Measurements from ENCODE around the gene RFTN1. TPM values are rescaled to one million over a fixed set of nuclear protein-coding genes. Genes with fewer than 3 reads are reported as not detected.

The RFTN1 gene
- total and polyA plus RNA-seq, 2 donors (not counting 3 experiments of a cell fraction or from before 2014, with no cell fraction given) = 40.3 to 43.3 TPM

GRCh38 chr3:16427103-16427965 lies 86.2 kb downstream of the RFTN1 start:
- POLR2A ChIA-PET = no interaction called here
- H3K4me1 ChIP-seq (ENCODE audit: control insufficient read depth, extremely low read depth, insufficient read depth, low read length) = no peaks in the 10 kb centered on the region
- H3K4me2 ChIP-seq (ENCODE audit: insufficient read depth, low read length) = no peak overlapping the region
- CTCF ChIA-PET = interaction anchor here (1.4 kb wide), 1 partner anchor 9 kb away, joined by 3 read pairs; no protein-coding TSS in a partner anchor
- H3K4me3 ChIP-seq (replicated peaks in 1 of 3; ENCODE audit: insufficient read depth in 1 of 3, low read depth in 1 of 3, low read length in 3 of 3) = no peak overlapping the region
- dilution Hi-C loops (cut with MboI; ENCODE audit: extremely low pct_ligation_motif_present, low sequenced_read_pairs) = no loop called here
- BruUV-seq (replicated peaks) = no TSS peak
- H3K9me1 ChIP-seq (replicated peaks; ENCODE audit: control insufficient read depth, extremely low read depth, insufficient read depth, low read length) = no peaks in the 10 kb centered on the region
- H4K20me1 ChIP-seq (replicated peaks; ENCODE audit: control insufficient read depth, extremely low read depth, insufficient read depth, low read length) = no peaks in the 10 kb centered on the region
- H3K36me3 ChIP-seq (ENCODE audit: control insufficient read depth in 2 of 2, extremely low read depth in 1 of 2, insufficient read depth in 2 of 2, low read length in 2 of 2) = peaks cover 0 to 2% of the 10 kb centered on the region in 2 experiments
- intact Hi-C loops (cut with micrococcal nuclease) = no loop called here
- DNase-seq (ENCODE audit: low read depth, low spot score) = no peak
- TF ChIP-seq MAX (IDR thresholded peaks at IDR 0.05; ENCODE audit: insufficient read depth, insufficient read length) (no peak), EZH2 (IDR thresholded peaks at IDR 0.05; ENCODE audit: borderline replicate concordance, low read depth, low read length, severe bottlenecking) (no peak), GATA2 (IDR thresholded peaks at IDR 0.05; ENCODE audit: insufficient read depth, insufficient read length, low read depth, low read length) (no peak), FOS (IDR thresholded peaks at IDR 0.05; ENCODE audit: borderline replicate concordance, insufficient read depth, low read length) (no peak), POLR2AphosphoS5 (IDR thresholded peaks at IDR 0.05; ENCODE audit: insufficient read depth, low read depth, low read length) (no peak), MYC (IDR thresholded peaks at IDR 0.05; ENCODE audit: low read depth, low read length) (no peak), JUN (IDR thresholded peaks at IDR 0.05; ENCODE audit: borderline replicate concordance, insufficient read depth, insufficient read length, low read depth) (no peak)
- no peak overlapping the region for H3K9ac ChIP-seq (replicated peaks; ENCODE audit: extremely low read depth, insufficient read depth, low read length)
- no peaks in the 10 kb centered on the region for H3K9me3 ChIP-seq (replicated peaks; ENCODE audit: control insufficient read depth, insufficient read depth, low read length)
- no peak overlapping the region for H3K27ac ChIP-seq (ENCODE audit: insufficient read depth, low read depth, low read length)
- no peak for FAIRE-seq
- no peaks in the 10 kb centered on the region for H3K27me3 ChIP-seq (ENCODE audit: control insufficient read depth in 2 of 2, insufficient read depth in 2 of 2, low read length in 2 of 2)
- H2AFZ ChIP-seq (ENCODE audit: low read depth, low read length) = no peak overlapping the region
- peaks cover 1% of the 10 kb centered on the region for H3K79me2 ChIP-seq (ENCODE audit: control insufficient read depth, insufficient read depth, low read length)
